PC-3 (cell line): ENCODE results near the gene TRPM5. TPM values are rescaled to one million over a fixed set of nuclear protein-coding genes. Genes with fewer than 3 reads are reported as not detected.

ENCODE experiments used
- ATAC-seq: fragments of 200-7000 bp; cut with Tn5 transposase; 2 replicates; pipeline ENCODE4 v1.9.1; 2020; ENCODE audit warnings: mild to moderate bottlenecking, moderate library complexity
- BruUV-seq: library from RNA; stranded (reverse); fragments of 400-500 nt; replicated peaks from 2 replicates; lab custom pipeline; 2021; lab: Mats Ljungman, UMichigan
- CTCF ChIA-PET: fragments of 300-600 bp; sonication (Branson Sonifier 250); formaldehyde crosslinking; loops from one replicate; lab custom pipeline; 2022; ENCODE audit warnings: antibody characterized with exemption; lab: Charles Lee
- POLR2A ChIA-PET: fragments of 300-600 bp; sonication (Branson Sonifier 250); formaldehyde crosslinking; loops from one replicate; lab custom pipeline; 2022; ENCODE audit warnings: antibody characterized with exemption; ENCODE audit not compliant: unreplicated experiment; lab: Charles Lee
- DNase-seq: peaks from one replicate; pipeline ENCODE4 v3.0.0-alpha.2; 2015
- H2AFZ ChIP-seq: fragments of 300-600 bp; sonication (generic); 2 replicates; pipeline ENCODE4 v1.6.0; 2016; ENCODE audit warnings: antibody characterized with exemption, low read length
- H3F3A ChIP-seq: fragments of 300-600 bp; sonication (generic); one replicate; pipeline ENCODE4 v1.6.0; 2017; ENCODE audit warnings: antibody characterized with exemption, low read length, control low read depth, mild to moderate bottlenecking; ENCODE audit not compliant: unreplicated experiment
- H3K27ac ChIP-seq: fragments of 300-600 bp; sonication (generic); 2 replicates; pipeline ENCODE4 v1.5.1; 2016; ENCODE audit warnings: mild to moderate bottlenecking, low read length
- H3K27me3 ChIP-seq: fragments of 300-600 bp; sonication (generic); 2 replicates; pipeline ENCODE4 v1.6.1; 2016; ENCODE audit warnings: low read length, mixed read lengths
- H3K36me3 ChIP-seq: fragments of 300-600 bp; sonication (generic); 2 replicates; pipeline ENCODE4 v1.6.1; 2016; ENCODE audit warnings: low read depth, mixed run types, low read length, mixed read lengths
- H3K4me1 ChIP-seq: fragments of 300-600 bp; sonication (generic); 2 replicates; pipeline ENCODE4 v1.5.1; 2016; ENCODE audit warnings: low read length; ENCODE audit not compliant: insufficient read depth
- H3K4me2 ChIP-seq: fragments of 300-600 bp; sonication (generic); 2 replicates; pipeline ENCODE4 v1.6.0; 2016; ENCODE audit warnings: low read length
- H3K4me3 ChIP-seq: fragments of 300-600 bp; sonication (generic); 2 replicates; pipeline ENCODE4 v1.5.1; 2016; ENCODE audit warnings: mild to moderate bottlenecking, low read length, mixed read lengths
- H3K79me2 ChIP-seq: fragments of 300-600 bp; sonication (generic); 2 replicates; pipeline ENCODE4 v1.6.1; 2017; ENCODE audit warnings: low read length, mixed read lengths
- H3K9ac ChIP-seq: fragments of 300-600 bp; sonication (generic); 2 replicates; pipeline ENCODE4 v1.6.0; 2016; ENCODE audit warnings: mild to moderate bottlenecking, low read length
- H3K9me2 ChIP-seq: fragments of 300-600 bp; sonication (generic); replicated peaks from 2 replicates; pipeline ENCODE4 v1.6.1; 2016; ENCODE audit warnings: mixed run types, low read length, mixed read lengths
- H3K9me3 ChIP-seq: fragments of 300-600 bp; sonication (generic); 2 replicates; pipeline ENCODE4 v1.6.1; 2016; ENCODE audit warnings: low read length, mixed read lengths
- H4K20me1 ChIP-seq: fragments of 300-600 bp; sonication (generic); 2 replicates; pipeline ENCODE4 v1.6.1; 2016; ENCODE audit warnings: low read length, mixed read lengths
- EZH2 ChIP-seq: fragments of 300-600 bp; sonication (generic); IDR thresholded peaks from one replicate; pipeline ENCODE4 v1.6.1; 2017; ENCODE audit warnings: antibody characterized with exemption, mild to moderate bottlenecking, low read length; ENCODE audit not compliant: unreplicated experiment
- EZH2phosphoT487 ChIP-seq: fragments of 300-600 bp; sonication (generic); IDR thresholded peaks from 2 replicates; pipeline ENCODE4 v1.6.1; 2018; ENCODE audit warnings: mild to moderate bottlenecking, antibody characterized with exemption, low read length, borderline replicate concordance
- intact Hi-C: fragments of 100-400 bp; cut with micrococcal nuclease; formaldehyde crosslinking; loops from 2 replicates; pipeline ENCODE4 v1.9.0; 2023
- total RNA-seq: library from RNA; depleted of rRNA; stranded (reverse); fragments of >200 nt; gene quantifications from 2 replicates; pipeline ENCODE4 v1.2.3, GENCODE V29; 2014
- TF ChIP-seq, protein P1 (sequence below): fragments of 300-600 bp; sonication (generic); conservative IDR thresholded peaks from 2 replicates; pipeline ENCODE4 v1.5.1; 2017; ENCODE audit warnings: antibody characterized with exemption, low read depth, mild to moderate bottlenecking, low read length

The TRPM5 gene
- total RNA-seq, 1 experiment from 2014 or later, result not detected

DNA sequence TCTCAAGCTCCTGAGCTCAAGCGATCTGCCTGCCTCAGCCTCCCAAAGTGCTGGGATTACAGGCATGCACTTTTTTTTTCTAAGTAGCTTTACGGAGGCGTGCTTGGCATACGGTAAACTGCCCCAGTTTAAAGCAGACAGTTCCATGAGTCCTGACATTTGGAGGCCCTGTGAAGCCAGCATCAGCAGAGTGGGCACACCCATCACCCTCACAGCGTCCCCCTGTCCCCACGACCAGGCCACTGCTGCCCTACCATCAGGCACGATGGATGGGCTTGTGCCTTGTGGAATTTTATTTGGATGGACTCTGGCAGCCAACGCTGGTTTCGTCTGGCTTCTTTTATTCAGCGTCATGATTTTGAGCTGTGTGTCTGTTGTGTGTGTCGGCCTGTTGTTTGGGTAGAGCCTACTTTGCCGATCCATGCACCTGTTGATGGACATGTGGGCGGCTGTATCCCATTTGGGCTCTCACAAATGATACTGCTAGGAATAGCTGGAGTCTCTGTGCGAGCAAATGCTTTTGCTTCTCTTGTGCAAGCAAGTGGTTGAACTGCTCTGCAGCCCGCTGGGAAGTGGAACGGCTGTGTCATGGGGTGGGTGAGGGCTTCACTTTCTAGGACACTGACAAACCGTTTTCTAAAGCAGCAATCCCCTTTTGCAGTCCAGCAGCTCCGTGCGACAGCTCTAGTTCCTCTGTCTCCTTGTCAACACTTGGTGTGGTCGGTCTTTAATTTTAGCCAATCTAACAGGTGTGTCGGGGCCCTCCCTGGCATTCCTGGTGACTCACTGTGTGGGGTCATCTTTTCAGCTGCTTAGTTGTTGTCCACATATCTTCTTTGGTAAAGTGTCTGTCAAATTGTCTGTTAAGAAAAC, 24.3 kb upstream of the TRPM5 start:
- Histone ChIP-seq H3K36me3 (no peaks in the 10 kb centered on the region), H3K79me2 (no peaks in the 10 kb centered on the region), H3K4me1 (no peaks in the 10 kb centered on the region), H3F3A (no peaks in the 10 kb centered on the region), H3K27ac (no peak overlapping the region), H3K27me3 (no peaks in the 10 kb centered on the region), H3K4me2 (no peak overlapping the region), H3K9me3 (no peaks in the 10 kb centered on the region), H4K20me1 (no peaks in the 10 kb centered on the region), H3K9ac (no peak overlapping the region), H3K9me2 (no peaks in the 10 kb centered on the region), H3K4me3 (no peak overlapping the region), H2AFZ (no peak overlapping the region)
- DNase-seq (peak; percentile 13), ATAC-seq (no peak)
- intact Hi-C loops, result no loop called here
- ChIA-PET POLR2A (no interaction called here), CTCF (interaction anchor here (0.5 kb wide), 1 partner anchor 400 kb away, joined by 5 read pairs; no protein-coding TSS in a partner anchor)
- no TSS peak for BruUV-seq
- TF ChIP-seq EZH2, result no peak
- no peak for TF ChIP-seq EZH2phosphoT487

DNA sequence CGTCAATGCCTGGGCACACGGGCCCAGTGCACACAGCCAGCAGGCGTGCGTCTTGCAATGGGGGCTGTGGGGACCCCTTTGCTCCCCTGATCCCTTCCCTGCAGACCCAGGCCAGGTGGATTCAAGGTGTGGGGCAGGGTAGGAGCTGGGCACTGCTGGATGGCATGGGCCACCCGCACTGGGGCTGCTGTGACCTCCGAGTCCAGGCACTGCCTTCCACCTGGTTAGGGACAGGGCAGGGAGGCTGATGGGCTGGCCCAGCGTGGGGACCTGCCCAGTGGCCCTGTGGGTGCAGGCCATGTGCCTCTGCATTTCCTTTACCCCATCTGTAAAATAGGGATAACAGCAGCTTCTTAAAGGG, 23.4 kb upstream of the TRPM5 start:
- no peak overlapping the region for H2AFZ ChIP-seq

DNA sequence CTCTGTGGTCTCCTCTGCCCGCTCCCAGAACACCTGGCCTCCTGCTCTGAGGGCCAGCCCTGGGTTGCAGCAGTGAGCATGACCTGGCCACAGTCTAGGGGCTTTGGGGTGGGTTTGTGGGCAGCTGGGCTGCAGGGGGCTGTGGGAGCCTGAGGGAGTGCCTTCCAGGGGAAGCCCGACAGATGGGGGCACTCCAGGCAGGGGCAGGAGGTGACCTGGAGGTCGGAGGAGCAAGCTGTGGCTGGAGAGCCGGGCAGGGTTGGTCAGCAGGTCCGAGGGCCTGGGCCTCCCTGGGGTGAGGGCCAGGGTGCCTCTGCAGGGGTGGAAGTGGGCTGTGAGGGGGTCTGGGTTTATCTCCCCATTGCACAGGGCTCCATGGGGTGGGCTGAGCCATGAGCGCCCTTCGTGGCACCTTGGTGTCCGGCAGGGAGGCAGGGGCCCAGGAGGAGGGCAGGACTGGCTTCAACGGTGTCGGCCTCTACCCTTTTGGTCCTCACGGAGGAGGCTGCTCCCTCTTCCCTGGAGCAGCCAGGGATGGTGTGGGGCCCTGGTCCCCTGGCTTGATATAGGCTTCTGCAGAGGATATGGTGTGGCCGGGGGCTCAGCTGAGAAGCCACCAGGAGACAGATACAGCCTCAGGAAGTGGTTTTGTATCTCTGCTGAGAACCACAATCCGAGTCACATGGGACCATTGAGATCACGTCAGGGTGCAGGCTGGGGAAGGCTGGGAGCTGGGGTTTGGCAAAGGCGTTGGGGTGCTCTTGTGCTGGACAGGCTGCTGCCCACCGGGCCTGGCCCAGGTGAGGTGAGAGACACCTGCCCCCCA, 22.8 kb upstream of the TRPM5 start:
- Histone ChIP-seq H3K4me1 (peaks cover 5% of the 10 kb centered on the region; the same call in 1 of the 2 replicates), H3K36me3 (no peaks in the 10 kb centered on the region), H4K20me1 (no peaks in the 10 kb centered on the region), H3K27ac (no peak overlapping the region), H3K79me2 (no peaks in the 10 kb centered on the region), H3K9me2 (no peaks in the 10 kb centered on the region), H2AFZ (no peak overlapping the region), H3K4me3 (no peak overlapping the region), H3K9ac (no peak overlapping the region), H3K27me3 (no peaks in the 10 kb centered on the region), H3F3A (no peaks in the 10 kb centered on the region), H3K4me2 (no peak overlapping the region), H3K9me3 (no peaks in the 10 kb centered on the region)
- TF ChIP-seq, protein P1, sequence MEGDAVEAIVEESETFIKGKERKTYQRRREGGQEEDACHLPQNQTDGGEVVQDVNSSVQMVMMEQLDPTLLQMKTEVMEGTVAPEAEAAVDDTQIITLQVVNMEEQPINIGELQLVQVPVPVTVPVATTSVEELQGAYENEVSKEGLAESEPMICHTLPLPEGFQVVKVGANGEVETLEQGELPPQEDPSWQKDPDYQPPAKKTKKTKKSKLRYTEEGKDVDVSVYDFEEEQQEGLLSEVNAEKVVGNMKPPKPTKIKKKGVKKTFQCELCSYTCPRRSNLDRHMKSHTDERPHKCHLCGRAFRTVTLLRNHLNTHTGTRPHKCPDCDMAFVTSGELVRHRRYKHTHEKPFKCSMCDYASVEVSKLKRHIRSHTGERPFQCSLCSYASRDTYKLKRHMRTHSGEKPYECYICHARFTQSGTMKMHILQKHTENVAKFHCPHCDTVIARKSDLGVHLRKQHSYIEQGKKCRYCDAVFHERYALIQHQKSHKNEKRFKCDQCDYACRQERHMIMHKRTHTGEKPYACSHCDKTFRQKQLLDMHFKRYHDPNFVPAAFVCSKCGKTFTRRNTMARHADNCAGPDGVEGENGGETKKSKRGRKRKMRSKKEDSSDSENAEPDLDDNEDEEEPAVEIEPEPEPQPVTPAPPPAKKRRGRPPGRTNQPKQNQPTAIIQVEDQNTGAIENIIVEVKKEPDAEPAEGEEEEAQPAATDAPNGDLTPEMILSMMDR, result no peak
- TF ChIP-seq EZH2phosphoT487 (no peak), EZH2 (no peak)
- ATAC-seq (no peak), DNase-seq (no peak)
- no TSS peak for BruUV-seq
- ChIA-PET POLR2A (no interaction called here), CTCF (no interaction called here)
- intact Hi-C loops, result no loop called here

More for the DNA sequence above, 23.4 kb upstream of the TRPM5 start:
- BruUV-seq, result no TSS peak
- H3K4me3 ChIP-seq, result no peak overlapping the region
- CTCF ChIA-PET, result no interaction called here
- H4K20me1 ChIP-seq, result no peaks in the 10 kb centered on the region
- H3K79me2 ChIP-seq, result no peaks in the 10 kb centered on the region
- no peak overlapping the region for H3K27ac ChIP-seq
- no peaks in the 10 kb centered on the region for H3K27me3 ChIP-seq
- H3K9ac ChIP-seq, result no peak overlapping the region
- no peak for DNase-seq
- no peak for ATAC-seq
- H3K9me2 ChIP-seq, result no peaks in the 10 kb centered on the region
- POLR2A ChIA-PET, result no interaction called here
- TF ChIP-seq EZH2, result no peak
- TF ChIP-seq, protein P1, result no peak
- no peak for TF ChIP-seq EZH2phosphoT487
- no peak overlapping the region for H3K4me2 ChIP-seq
- H3K4me1 ChIP-seq, result peaks cover 5% of the 10 kb centered on the region; the same call in 1 of the 2 replicates
- H3K36me3 ChIP-seq, result no peaks in the 10 kb centered on the region
- no peaks in the 10 kb centered on the region for H3K9me3 ChIP-seq
- no peaks in the 10 kb centered on the region for H3F3A ChIP-seq
- intact Hi-C loops, result no loop called here
